Neural cell (in vitro differentiated cells): ENCODE results near the gene PTPDC1. TPM values are rescaled to one million over a fixed set of nuclear protein-coding genes. Genes with fewer than 3 reads are reported as not detected.

Source experiments
- H2AFZ ChIP-seq: fragments of 200-600, 300-800 bp; sonication (generic), shearing (Covaris generic); 2 replicates; pipeline ENCODE4 v1.6.0; 2014; ENCODE audit warnings: low read depth, mild to moderate bottlenecking, antibody characterized with exemption, low read length, moderate library complexity
- H3F3A ChIP-seq: fragments of 200-600 bp; shearing (Covaris generic); 2 replicates; pipeline ENCODE4 v1.6.1; 2016; ENCODE audit warnings: mild to moderate bottlenecking, moderate library complexity, mixed read lengths, antibody characterized with exemption, low read length; ENCODE audit not compliant: insufficient read depth, poor library complexity, severe bottlenecking
- H3K27ac ChIP-seq: fragments of 200-600, 300-800 bp; sonication (generic), shearing (Covaris generic); 2 replicates; pipeline ENCODE4 v1.5.1; 2014; ENCODE audit warnings: mild to moderate bottlenecking, low read length, moderate library complexity
- H3K27me3 ChIP-seq: fragments of 300-800, 200-600 bp; sonication (generic), shearing (Covaris generic); 2 replicates; pipeline ENCODE4 v1.6.0; 2014; ENCODE audit warnings: mild to moderate bottlenecking, low read depth, low read length, moderate library complexity; ENCODE audit not compliant: insufficient read depth
- H3K36me3 ChIP-seq: fragments of 300-800, 200-600 bp; sonication (generic), shearing (Covaris generic); 2 replicates; pipeline ENCODE4 v1.5.1; 2014; ENCODE audit warnings: mild to moderate bottlenecking, antibody characterized with exemption, low read length, moderate library complexity; ENCODE audit not compliant: insufficient read depth
- H3K4me2 ChIP-seq: fragments of 300-800, 200-600 bp; sonication (generic), shearing (Covaris generic); 2 replicates; pipeline ENCODE4 v1.6.0; 2014; ENCODE audit warnings: mild to moderate bottlenecking, low read length
- H3K4me3 ChIP-seq: fragments of 300-800, 200-600 bp; sonication (generic), shearing (Covaris generic); 2 replicates; pipeline ENCODE4 v1.5.1; 2014; ENCODE audit warnings: mild to moderate bottlenecking, low read length, moderate library complexity
- H3K79me2 ChIP-seq: fragments of 200-600 bp; shearing (Covaris generic); replicated peaks from 2 replicates; pipeline ENCODE4 v1.6.0; 2014; ENCODE audit warnings: mild to moderate bottlenecking, low read length, moderate library complexity; ENCODE audit not compliant: insufficient read depth
- H3K9ac ChIP-seq: fragments of 300-800, 200-600 bp; sonication (generic), shearing (Covaris generic); 2 replicates; pipeline ENCODE4 v1.6.1; 2016; ENCODE audit warnings: mild to moderate bottlenecking, low read length, mixed read lengths
- H3K9me2 ChIP-seq: fragments of 200-600 bp; shearing (Covaris generic); 2 replicates; pipeline ENCODE4 v1.6.1; 2016; ENCODE audit warnings: mild to moderate bottlenecking, low read length, mixed read lengths; ENCODE audit not compliant: insufficient read depth
- H3K9me3 ChIP-seq: fragments of 200-600, 300-800 bp; sonication (generic), shearing (Covaris generic); 2 replicates; pipeline ENCODE4 v1.6.1; 2016; ENCODE audit warnings: mild to moderate bottlenecking, mixed run types, low read length, moderate library complexity, mixed read lengths
- H4K20me1 ChIP-seq: fragments of 200-600 bp; shearing (Covaris generic); 2 replicates; pipeline ENCODE4 v1.6.1; 2016; ENCODE audit warnings: mild to moderate bottlenecking, mixed run types; ENCODE audit not compliant: insufficient read depth
- EP300 ChIP-seq: fragments of 450-650 bp; conservative IDR thresholded peaks from 2 replicates; pipeline ENCODE4 v1.6.1; 2014; ENCODE audit warnings: antibody characterized with exemption, mild to moderate bottlenecking, moderate library complexity; ENCODE audit not compliant: poor library complexity, severe bottlenecking
- EZH2 ChIP-seq: fragments of 200-600, 300-800 bp; shearing (Covaris generic), sonication (generic); IDR thresholded peaks from 2 replicates; pipeline ENCODE4 v1.6.1; 2014; ENCODE audit warnings: antibody characterized with exemption, low read length, borderline replicate concordance, mild to moderate bottlenecking; ENCODE audit not compliant: insufficient read depth, poor library complexity, severe bottlenecking
- MXI1 ChIP-seq: fragments of 450-650 bp; conservative IDR thresholded peaks from 2 replicates; pipeline ENCODE4 v1.6.1; 2014; ENCODE audit warnings: antibody characterized with exemption, mild to moderate bottlenecking; ENCODE audit not compliant: poor library complexity, severe bottlenecking
- POLR2AphosphoS5 ChIP-seq: IDR thresholded peaks from 2 replicates; pipeline ENCODE4 v1.6.1; 2012
- RAD21 ChIP-seq: fragments of 450-650 bp; conservative IDR thresholded peaks from 2 replicates; pipeline ENCODE4 v1.6.1; 2014; ENCODE audit warnings: antibody characterized with exemption, mild to moderate bottlenecking, moderate library complexity
- SMC3 ChIP-seq: fragments of 450-650 bp; conservative IDR thresholded peaks from 2 replicates; pipeline ENCODE4 v1.6.1; 2014; ENCODE audit warnings: antibody characterized with exemption, mild to moderate bottlenecking, moderate library complexity; ENCODE audit not compliant: poor library complexity
- TAF1 ChIP-seq: IDR thresholded peaks from 2 replicates; pipeline ENCODE4 v1.6.1; 2012; ENCODE audit warnings: low read depth
- polyA plus RNA-seq: library from polyadenylated mRNA; depleted of rRNA; stranded (reverse); fragments of >200 nt; gene quantifications from 2 replicates; pipeline ENCODE4 v1.2.3, GENCODE V29; 2014
- TF ChIP-seq, protein P1 (sequence below): IDR thresholded peaks from 2 replicates; pipeline ENCODE4 v1.6.1; 2012; ENCODE audit warnings: borderline replicate concordance
- TF ChIP-seq, protein P2 (sequence below): fragments of 450-650 bp; IDR thresholded peaks from 2 replicates; pipeline ENCODE4 v1.5.1; 2014; ENCODE audit warnings: antibody characterized with exemption, mild to moderate bottlenecking, moderate library complexity; ENCODE audit not compliant: poor library complexity, severe bottlenecking

The PTPDC1 gene
- polyA plus RNA-seq, 1 donor from 2014 or later: 23.7 TPM

DNA sequence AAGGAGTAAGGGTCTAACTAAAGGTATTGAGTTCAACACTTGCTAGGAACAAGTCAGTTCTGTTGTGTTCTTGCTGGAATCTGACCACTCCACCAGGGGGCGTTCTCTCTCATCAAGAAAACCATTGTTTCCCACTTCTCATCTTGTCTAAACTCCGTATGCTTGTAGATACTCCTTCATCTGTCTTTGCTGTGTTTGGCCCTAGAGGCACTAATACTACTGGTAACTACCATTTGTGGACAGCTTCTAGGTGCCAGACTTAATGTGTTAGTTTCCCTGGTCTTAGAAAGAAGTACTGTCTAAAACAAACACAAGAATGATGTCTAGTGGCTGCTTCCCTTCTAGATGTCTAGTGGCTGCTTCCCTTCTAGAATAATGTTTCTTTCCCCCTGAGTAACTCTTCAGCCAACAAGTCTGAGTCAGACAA is 18.7 kb upstream of the PTPDC1 start:
- Histone ChIP-seq H3K79me2 (no peaks in the 10 kb centered on the region), H3K4me3 (no peak overlapping the region), H3F3A (no peaks in the 10 kb centered on the region), H3K9me2 (no peaks in the 10 kb centered on the region), H4K20me1 (no peaks in the 10 kb centered on the region), H3K27me3 (no peaks in the 10 kb centered on the region), H2AFZ (no peak overlapping the region), H3K9ac (no peak overlapping the region), H3K4me2 (no peak overlapping the region), H3K9me3 (no peaks in the 10 kb centered on the region), H3K36me3 (no peaks in the 10 kb centered on the region), H3K27ac (no peak overlapping the region)
- TF ChIP-seq, protein P1, sequence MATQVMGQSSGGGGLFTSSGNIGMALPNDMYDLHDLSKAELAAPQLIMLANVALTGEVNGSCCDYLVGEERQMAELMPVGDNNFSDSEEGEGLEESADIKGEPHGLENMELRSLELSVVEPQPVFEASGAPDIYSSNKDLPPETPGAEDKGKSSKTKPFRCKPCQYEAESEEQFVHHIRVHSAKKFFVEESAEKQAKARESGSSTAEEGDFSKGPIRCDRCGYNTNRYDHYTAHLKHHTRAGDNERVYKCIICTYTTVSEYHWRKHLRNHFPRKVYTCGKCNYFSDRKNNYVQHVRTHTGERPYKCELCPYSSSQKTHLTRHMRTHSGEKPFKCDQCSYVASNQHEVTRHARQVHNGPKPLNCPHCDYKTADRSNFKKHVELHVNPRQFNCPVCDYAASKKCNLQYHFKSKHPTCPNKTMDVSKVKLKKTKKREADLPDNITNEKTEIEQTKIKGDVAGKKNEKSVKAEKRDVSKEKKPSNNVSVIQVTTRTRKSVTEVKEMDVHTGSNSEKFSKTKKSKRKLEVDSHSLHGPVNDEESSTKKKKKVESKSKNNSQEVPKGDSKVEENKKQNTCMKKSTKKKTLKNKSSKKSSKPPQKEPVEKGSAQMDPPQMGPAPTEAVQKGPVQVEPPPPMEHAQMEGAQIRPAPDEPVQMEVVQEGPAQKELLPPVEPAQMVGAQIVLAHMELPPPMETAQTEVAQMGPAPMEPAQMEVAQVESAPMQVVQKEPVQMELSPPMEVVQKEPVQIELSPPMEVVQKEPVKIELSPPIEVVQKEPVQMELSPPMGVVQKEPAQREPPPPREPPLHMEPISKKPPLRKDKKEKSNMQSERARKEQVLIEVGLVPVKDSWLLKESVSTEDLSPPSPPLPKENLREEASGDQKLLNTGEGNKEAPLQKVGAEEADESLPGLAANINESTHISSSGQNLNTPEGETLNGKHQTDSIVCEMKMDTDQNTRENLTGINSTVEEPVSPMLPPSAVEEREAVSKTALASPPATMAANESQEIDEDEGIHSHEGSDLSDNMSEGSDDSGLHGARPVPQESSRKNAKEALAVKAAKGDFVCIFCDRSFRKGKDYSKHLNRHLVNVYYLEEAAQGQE: no peak
- TF ChIP-seq, protein P2, sequence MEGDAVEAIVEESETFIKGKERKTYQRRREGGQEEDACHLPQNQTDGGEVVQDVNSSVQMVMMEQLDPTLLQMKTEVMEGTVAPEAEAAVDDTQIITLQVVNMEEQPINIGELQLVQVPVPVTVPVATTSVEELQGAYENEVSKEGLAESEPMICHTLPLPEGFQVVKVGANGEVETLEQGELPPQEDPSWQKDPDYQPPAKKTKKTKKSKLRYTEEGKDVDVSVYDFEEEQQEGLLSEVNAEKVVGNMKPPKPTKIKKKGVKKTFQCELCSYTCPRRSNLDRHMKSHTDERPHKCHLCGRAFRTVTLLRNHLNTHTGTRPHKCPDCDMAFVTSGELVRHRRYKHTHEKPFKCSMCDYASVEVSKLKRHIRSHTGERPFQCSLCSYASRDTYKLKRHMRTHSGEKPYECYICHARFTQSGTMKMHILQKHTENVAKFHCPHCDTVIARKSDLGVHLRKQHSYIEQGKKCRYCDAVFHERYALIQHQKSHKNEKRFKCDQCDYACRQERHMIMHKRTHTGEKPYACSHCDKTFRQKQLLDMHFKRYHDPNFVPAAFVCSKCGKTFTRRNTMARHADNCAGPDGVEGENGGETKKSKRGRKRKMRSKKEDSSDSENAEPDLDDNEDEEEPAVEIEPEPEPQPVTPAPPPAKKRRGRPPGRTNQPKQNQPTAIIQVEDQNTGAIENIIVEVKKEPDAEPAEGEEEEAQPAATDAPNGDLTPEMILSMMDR: peak; percentile 39
- TF ChIP-seq EP300 (no peak), RAD21 (peak; percentile 25), EZH2 (no peak), SMC3 (peak; percentile 38), TAF1 (no peak), POLR2AphosphoS5 (no peak), MXI1 (no peak)

DNA sequence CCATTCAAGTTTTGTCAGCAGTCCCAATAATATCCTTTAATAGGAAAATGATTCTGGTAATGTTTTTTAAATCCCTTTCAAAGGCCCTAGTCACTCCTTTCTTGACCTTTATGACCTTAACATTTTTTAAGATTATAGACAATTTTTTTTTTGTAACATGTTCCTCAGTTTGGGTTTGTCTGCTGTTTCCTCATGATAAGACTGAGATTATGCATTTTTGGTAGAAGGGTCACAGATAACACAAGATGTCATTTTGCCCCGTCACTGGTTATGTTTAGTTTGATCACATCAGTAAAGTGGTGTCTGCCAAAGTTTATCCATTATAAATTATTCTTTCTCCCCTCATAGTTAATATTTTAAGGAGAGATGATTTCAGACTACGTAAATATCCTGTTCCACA is 16.0 kb upstream of the PTPDC1 start:
- Histone ChIP-seq H3F3A (no peaks in the 10 kb centered on the region), H3K9me3 (no peaks in the 10 kb centered on the region), H4K20me1 (no peaks in the 10 kb centered on the region), H3K9ac (no peak overlapping the region), H3K4me3 (no peak overlapping the region), H3K4me2 (no peak overlapping the region), H3K36me3 (no peaks in the 10 kb centered on the region), H2AFZ (no peak overlapping the region), H3K27ac (no peak overlapping the region), H3K27me3 (no peaks in the 10 kb centered on the region), H3K9me2 (no peaks in the 10 kb centered on the region), H3K79me2 (no peaks in the 10 kb centered on the region)
- TF ChIP-seq EP300 (no peak), MXI1 (no peak), TAF1 (no peak), SMC3 (no peak)
- TF ChIP-seq, protein P2: no peak
